Measurements from ENCODE around the gene RHOB.

RHOB gene

DNA sequence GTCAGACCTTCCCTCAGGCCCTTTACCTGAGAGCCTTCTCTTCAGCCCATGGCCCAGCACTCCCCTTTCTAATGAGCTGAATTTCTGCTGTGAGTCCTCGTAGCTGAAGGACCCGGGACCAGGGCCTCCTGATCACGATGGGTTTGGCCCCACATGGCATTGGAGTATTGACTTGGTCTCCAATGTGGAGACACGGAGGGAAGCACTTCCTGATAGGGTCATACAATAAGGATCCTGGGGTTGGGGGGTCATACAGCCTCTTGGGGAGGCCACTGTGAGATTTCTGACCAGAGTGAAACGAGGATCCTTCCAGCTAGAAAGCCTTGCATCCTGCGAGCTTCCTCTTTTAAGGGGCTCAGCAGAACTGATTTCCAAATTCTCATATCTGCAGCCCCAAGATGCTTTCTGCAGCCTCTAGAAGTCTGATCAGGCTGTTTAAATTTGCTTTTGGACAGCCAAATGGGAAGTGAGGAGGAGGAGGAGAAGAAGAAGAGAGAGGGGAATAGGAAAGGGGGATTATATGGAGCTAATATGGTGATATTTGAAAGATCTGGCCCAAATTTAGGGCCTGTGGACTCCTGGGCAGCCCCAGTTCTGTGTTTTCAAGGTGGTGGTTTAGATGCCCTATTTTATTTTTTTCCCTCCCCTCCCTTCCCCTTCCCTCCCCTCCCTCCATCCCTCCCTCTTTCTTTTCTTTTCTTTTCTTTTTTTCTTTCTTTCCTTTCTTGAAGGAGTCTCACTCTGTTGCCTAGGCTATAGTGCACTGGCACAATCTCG lies 38.9 kb downstream of the RHOB start:
- H3K4me3 ChIP-seq (ENCODE audit: low read depth, low read length): no peak overlapping the region
- TF ChIP-seq, protein P1, sequence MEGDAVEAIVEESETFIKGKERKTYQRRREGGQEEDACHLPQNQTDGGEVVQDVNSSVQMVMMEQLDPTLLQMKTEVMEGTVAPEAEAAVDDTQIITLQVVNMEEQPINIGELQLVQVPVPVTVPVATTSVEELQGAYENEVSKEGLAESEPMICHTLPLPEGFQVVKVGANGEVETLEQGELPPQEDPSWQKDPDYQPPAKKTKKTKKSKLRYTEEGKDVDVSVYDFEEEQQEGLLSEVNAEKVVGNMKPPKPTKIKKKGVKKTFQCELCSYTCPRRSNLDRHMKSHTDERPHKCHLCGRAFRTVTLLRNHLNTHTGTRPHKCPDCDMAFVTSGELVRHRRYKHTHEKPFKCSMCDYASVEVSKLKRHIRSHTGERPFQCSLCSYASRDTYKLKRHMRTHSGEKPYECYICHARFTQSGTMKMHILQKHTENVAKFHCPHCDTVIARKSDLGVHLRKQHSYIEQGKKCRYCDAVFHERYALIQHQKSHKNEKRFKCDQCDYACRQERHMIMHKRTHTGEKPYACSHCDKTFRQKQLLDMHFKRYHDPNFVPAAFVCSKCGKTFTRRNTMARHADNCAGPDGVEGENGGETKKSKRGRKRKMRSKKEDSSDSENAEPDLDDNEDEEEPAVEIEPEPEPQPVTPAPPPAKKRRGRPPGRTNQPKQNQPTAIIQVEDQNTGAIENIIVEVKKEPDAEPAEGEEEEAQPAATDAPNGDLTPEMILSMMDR (IDR thresholded peaks at IDR 0.05; ENCODE audit: low read depth, low read length): no peak
- no peaks in the 10 kb centered on the region for H3K36me3 ChIP-seq
- H3K27me3 ChIP-seq (ENCODE audit: insufficient read depth, low read depth, severe bottlenecking): no peaks in the 10 kb centered on the region
- DNase-seq: no peak
- H3K9me3 ChIP-seq (ENCODE audit: severe bottlenecking): no peaks in the 10 kb centered on the region
- no peak overlapping the region for H3K27ac ChIP-seq

DNA sequence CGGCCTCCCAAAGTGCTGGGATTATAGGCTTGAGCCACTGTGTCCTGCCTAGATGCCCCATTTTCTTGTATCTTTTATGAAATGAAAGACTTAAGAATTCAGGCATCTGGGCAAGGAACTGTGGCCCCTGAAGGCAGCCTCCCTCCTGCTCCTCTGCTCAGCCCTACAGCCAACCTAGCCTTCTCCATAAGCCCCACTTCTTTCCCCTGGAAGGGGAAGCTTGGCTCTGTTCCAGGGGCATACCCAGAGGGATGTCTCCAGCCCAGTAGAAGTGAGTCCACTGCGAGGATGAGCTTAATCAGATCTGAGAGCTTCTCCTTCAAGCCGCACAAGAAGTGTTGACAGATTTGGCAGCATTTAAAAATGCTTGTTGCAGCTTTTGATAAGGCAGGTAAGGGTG lies 39.7 kb downstream of the RHOB start:
- Histone ChIP-seq H3K27ac (no peak overlapping the region), H3K27me3 (ENCODE audit: insufficient read depth, low read depth, severe bottlenecking) (no peaks in the 10 kb centered on the region), H3K36me3 (no peaks in the 10 kb centered on the region), H3K9me3 (ENCODE audit: severe bottlenecking) (no peaks in the 10 kb centered on the region), H3K4me3 (ENCODE audit: low read depth, low read length) (no peak overlapping the region)
- TF ChIP-seq, protein P1 (IDR thresholded peaks at IDR 0.05; ENCODE audit: low read depth, low read length): no peak
- DNase-seq: no peak

DNA sequence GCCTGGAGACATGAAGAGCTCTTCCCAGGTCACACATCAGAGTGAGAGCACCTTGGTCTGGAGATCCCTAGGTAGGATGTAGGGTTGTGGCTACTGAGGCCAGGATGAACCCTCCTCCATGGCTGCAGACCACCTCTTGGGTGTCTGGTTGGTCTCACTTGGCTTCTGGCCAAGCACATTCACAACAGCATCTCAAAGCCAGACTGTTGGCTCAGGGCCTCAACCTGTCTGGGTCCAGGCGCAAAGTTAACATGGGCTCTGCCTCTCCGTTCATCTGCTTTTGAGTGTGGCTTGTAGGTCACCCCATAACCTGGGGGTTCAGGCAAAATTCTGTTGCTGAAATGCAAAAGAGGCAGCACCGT lies 40.1 kb downstream of the RHOB start:
- H3K4me3 ChIP-seq (ENCODE audit: low read depth, low read length): no peak overlapping the region
- TF ChIP-seq, protein P1 (IDR thresholded peaks at IDR 0.05; ENCODE audit: low read depth, low read length): no peak
- no peaks in the 10 kb centered on the region for H3K36me3 ChIP-seq
- H3K27me3 ChIP-seq (ENCODE audit: insufficient read depth, low read depth, severe bottlenecking): no peaks in the 10 kb centered on the region
- no peaks in the 10 kb centered on the region for H3K9me3 ChIP-seq (ENCODE audit: severe bottlenecking)
- no peak for DNase-seq
- no peak overlapping the region for H3K27ac ChIP-seq

DNA sequence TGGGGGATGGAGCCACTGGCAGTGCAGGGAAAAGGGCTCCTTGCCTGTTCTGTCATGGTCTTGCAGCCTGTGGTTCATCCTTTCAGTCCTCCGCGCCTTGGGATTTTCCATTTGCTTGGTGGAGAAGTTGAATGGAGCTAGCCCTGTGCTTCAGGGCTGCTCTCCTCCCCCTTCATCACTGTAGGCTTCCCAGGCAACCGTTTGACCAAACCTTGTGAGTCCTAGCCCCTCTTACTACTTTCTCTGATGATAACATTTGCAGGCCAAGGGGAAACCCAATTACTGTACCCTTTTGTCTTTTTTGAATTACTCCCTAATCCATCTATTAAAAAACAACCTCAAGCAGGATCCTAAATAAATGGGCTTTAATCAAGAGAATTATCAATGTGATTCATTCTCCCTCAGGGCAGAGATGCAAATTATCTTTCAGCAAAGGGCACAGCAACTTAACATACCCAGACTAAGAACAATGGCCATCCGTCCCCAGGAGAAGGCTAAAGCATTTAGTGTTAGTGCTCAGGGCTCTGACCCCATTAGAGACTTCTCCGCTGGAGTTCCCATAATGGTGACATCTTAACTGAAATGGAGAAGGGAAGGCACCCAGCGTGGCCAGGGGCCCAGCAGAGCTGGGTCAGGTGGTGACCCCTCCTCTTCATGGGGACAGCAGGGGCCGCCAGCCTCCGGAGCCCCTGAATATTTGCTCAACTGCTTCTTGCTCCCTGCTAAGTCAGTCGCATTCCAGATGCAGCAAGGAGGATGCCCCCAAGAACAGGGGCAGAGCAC lies 40.7 kb downstream of the RHOB start:
- no peaks in the 10 kb centered on the region for H3K36me3 ChIP-seq
- no peaks in the 10 kb centered on the region for H3K27me3 ChIP-seq (ENCODE audit: insufficient read depth, low read depth, severe bottlenecking)
- no peak for DNase-seq
- TF ChIP-seq, protein P1 (IDR thresholded peaks at IDR 0.05; ENCODE audit: low read depth, low read length): no peak
- no peaks in the 10 kb centered on the region for H3K9me3 ChIP-seq (ENCODE audit: severe bottlenecking)
- H3K4me3 ChIP-seq (ENCODE audit: low read depth, low read length): no peak overlapping the region
- H3K27ac ChIP-seq: no peak overlapping the region

DNA sequence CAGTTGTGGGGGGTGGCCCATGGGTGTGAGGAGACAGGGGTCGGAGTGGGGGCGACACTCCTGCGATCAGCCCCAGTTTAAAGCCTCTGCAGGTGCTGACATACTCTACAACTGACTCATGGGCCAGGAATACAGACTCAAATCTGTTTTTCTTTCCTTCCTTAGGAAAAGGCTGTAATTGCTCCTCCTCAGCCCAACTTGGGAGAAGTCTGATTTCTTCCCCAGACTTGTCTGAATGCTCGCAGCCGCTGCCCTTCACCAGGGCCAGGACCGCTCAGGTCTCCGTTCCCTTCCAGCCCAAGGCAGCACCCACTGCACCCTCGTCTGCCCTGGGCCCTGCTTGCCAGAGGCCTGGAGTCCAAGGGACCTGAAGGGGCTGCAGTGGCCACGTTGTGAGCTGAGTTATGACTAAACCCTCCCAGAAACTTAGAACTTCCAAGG lies 41.3 kb downstream of the RHOB start:
- TF ChIP-seq, protein P1 (IDR thresholded peaks at IDR 0.05; ENCODE audit: low read depth, low read length): no peak
- Histone ChIP-seq H3K27ac (no peak overlapping the region), H3K4me3 (ENCODE audit: low read depth, low read length) (no peak overlapping the region), H3K27me3 (ENCODE audit: insufficient read depth, low read depth, severe bottlenecking) (no peaks in the 10 kb centered on the region), H3K9me3 (ENCODE audit: severe bottlenecking) (no peaks in the 10 kb centered on the region), H3K36me3 (no peaks in the 10 kb centered on the region)
- no peak for DNase-seq

Measured in WERI-Rb-1 (cell line).